ENCODE data around the gene CNKSR3. TPM values are rescaled to one million over a fixed set of nuclear protein-coding genes. Genes with fewer than 3 reads are reported as not detected.

The CNKSR3 gene
- total and polyA plus RNA-seq, 2 of the 8 experiments (the other 6 are each of a cell fraction or from before 2014, with no cell fraction given), result 1.2 to 6.2 TPM

GRCh38 chr6:154402081-154402780 is 108.3 kb downstream of the CNKSR3 start:
- Histone ChIP-seq H3K14ac (ENCODE audit: insufficient read length) (no peak overlapping the region), H3K4ac (replicated peaks; ENCODE audit: insufficient read length, low read depth, low read length) (no peak overlapping the region), H2BK15ac (ENCODE audit: low read length) (no peak overlapping the region), H3K23me2 (ENCODE audit: low read depth, low read length) (no peaks in the 10 kb centered on the region), H3K36me3 (ENCODE audit: control insufficient read depth in 2 of 4, insufficient read depth in 4 of 4, low read length in 3 of 4) (peaks cover 0 to 3% (median 0%) of the 10 kb centered on the region in 4 experiments; a peak in 1 of 8 replicates), H3K4me2 (ENCODE audit: insufficient read depth in 1 of 2, low read depth in 2 of 2, low read length in 2 of 2) (no peak overlapping the region), H4K5ac (ENCODE audit: insufficient read length, low read depth, low read length) (no peak overlapping the region), H3K18ac (ENCODE audit: extremely low read depth, low read length) (no peak overlapping the region), H2BK20ac (ENCODE audit: low read length) (no peak overlapping the region), H3K27me3 (replicated peaks in 1 of 4; ENCODE audit: control insufficient read depth in 3 of 4, extremely low read depth in 1 of 4, insufficient read depth in 3 of 4, low read length in 3 of 4) (no peaks in the 10 kb centered on the region), H4K20me1 (replicated peaks in 1 of 2; ENCODE audit: control insufficient read depth in 1 of 2, insufficient read depth in 2 of 2, low read length in 2 of 2) (no peaks in the 10 kb centered on the region), H2AFZ (ENCODE audit: low read length) (no peak overlapping the region), H4K91ac (replicated peaks; ENCODE audit: insufficient read length, low read length) (no peak overlapping the region), H2BK12ac (ENCODE audit: low read depth, low read length) (no peak overlapping the region), H3K9me3 (ENCODE audit: insufficient read depth in 2 of 2, low read depth in 1 of 2, low read length in 1 of 2) (no peaks in the 10 kb centered on the region), H3K4me3 (ENCODE audit: extremely low read depth in 1 of 4, insufficient read depth in 2 of 4, low read depth in 3 of 4, low read length in 4 of 4) (no peak overlapping the region), H3K9ac (replicated peaks in 1 of 4; ENCODE audit: extremely low read depth in 1 of 4, low read depth in 3 of 4, low read length in 3 of 4) (no peak overlapping the region), H3K79me2 (ENCODE audit: control insufficient read depth in 1 of 2, insufficient read depth in 2 of 2, low read length in 2 of 2) (no peaks in the 10 kb centered on the region), H2BK5ac (ENCODE audit: low read depth, low read length) (no peak overlapping the region), H2AK5ac (ENCODE audit: low read depth, low read length) (no peak overlapping the region), H3K79me1 (ENCODE audit: low read depth, low read length) (no peaks in the 10 kb centered on the region), H4K8ac (ENCODE audit: extremely low read depth, insufficient read depth, low read length) (no peak overlapping the region), H3K56ac (replicated peaks; ENCODE audit: insufficient read length, low read depth, low read length) (no peak overlapping the region), H3K27ac (ENCODE audit: low read depth, low read length) (no peak overlapping the region), H2BK120ac (replicated peaks; ENCODE audit: low read depth, low read length) (no peak overlapping the region), H3K4me1 (replicated peaks in 1 of 4; ENCODE audit: control insufficient read depth in 3 of 4, insufficient read depth in 4 of 4, low read length in 3 of 4) (no peaks in the 10 kb centered on the region; a peak in 1 of 7 replicates), H3K23ac (ENCODE audit: insufficient read length) (no peak overlapping the region)
- CTCF ChIA-PET (ENCODE audit: partially characterized antibody), result interaction anchor here (1.1 to 1.5 kb wide), 2 partner anchors 15 to 40 kb away, joined by 3 to 5 read pairs; no protein-coding TSS in a partner anchor
- no peak for TF ChIP-seq RFX5 (IDR thresholded peaks at IDR 0.05; ENCODE audit: borderline replicate concordance, low read depth, low read length)
- no peak for TF ChIP-seq BRCA1 (IDR thresholded peaks at IDR 0.05; ENCODE audit: low read depth, low read length)
- no peak for TF ChIP-seq CBX8 (IDR thresholded peaks at IDR 0.05; ENCODE audit: borderline replicate concordance, low read depth, low read length)
- TF ChIP-seq KDM5A (IDR thresholded peaks at IDR 0.05; ENCODE audit: low read length), result no peak
- FAIRE-seq (no peak), DNase-seq (ENCODE audit: low read depth in 1 of 2, low spot score in 2 of 2) (no peak)
- POLR2A ChIA-PET (ENCODE audit: partially characterized antibody), result interaction anchor here (1.0 kb wide), 1 partner anchor 9 kb away, joined by 3 read pairs; no protein-coding TSS in a partner anchor
- WGBS, 2 experiments (ENCODE audit: extremely low coverage in 1 of 2, insufficient coverage in 1 of 2, insufficient read length in 1 of 2, insufficient replicate concordance in 2 of 2, low coverage in 1 of 2, low lambda C conversion rate in 2 of 2, missing lambda C conversion rate in 1 of 2), result 86% methylated on average over 6 of the region's 6 CpGs; no CpG with 5 or more reads in 1 of the 2 experiments
